Adipose tissue (tissue), 3 donors: ENCODE data around the gene NCBP3. TPM values are rescaled to one million over a fixed set of nuclear protein-coding genes. Genes with fewer than 3 reads are reported as not detected.

Experiments used
- H3K27ac ChIP-seq: one replicate; pipeline ENCODE4 v1.5.1; 2013; ENCODE audit warnings: low read depth, low read length
- WGBS, 3 donors: extraction: QIAGEN DNeasy Blood & Tissue Kit; methylation state at CpG; one replicate each; pipeline ENCODE4 v1.1.7; 2013; 5-methylcytosine and 5-hydroxymethylcytosine counted together
- polyA plus RNA-seq, 3 donors: library from polyadenylated mRNA; stranded (reverse); fragments of 200-250 nt; gene quantifications; one replicate each; pipeline ENCODE4 v1.2.3, GENCODE V29; 2013
- donor health status: healthy with polysubstance abuse.
- donor health status: Bipolar disorder and iron deficiency.
- donor health status: healthy.

The NCBP3 gene
- polyA plus RNA-seq, 3 donors = 13.0 to 18.2 (median 15.1) TPM

- WGBS, 3 donors = 51 to 56% (median 55%) methylated on average over 6 of the region's 6 CpGs
- H3K27ac ChIP-seq = no peak overlapping the region
Measured at GRCh38 chr17:3827124-3827773, 18.8 kb downstream of the NCBP3 start.

- 86 to 96% (median 89%) methylated on average over 4 of the region's 4 CpGs for WGBS, 3 donors
Measured at GRCh38 chr17:3826191-3826590, 19.9 kb downstream of the NCBP3 start.

GRCh38 chr17:3821101-3821500 is 24.9 kb downstream of the NCBP3 start:
- no peak overlapping the region for H3K27ac ChIP-seq
- 78 to 97% (median 95%) methylated on average over 9 of the region's 9 CpGs for WGBS, 3 donors

More at GRCh38 chr17:3826191-3826590, 19.9 kb downstream of the NCBP3 start:
- no peak overlapping the region for H3K27ac ChIP-seq

GRCh38 chr17:3818786-3819185 is 27.3 kb downstream of the NCBP3 start:
- no peak overlapping the region for H3K27ac ChIP-seq
- 78 to 87% (median 79%) methylated on average over 6 of the region's 6 CpGs for WGBS, 3 donors

- H3K27ac ChIP-seq = no peak overlapping the region
- WGBS, 3 donors = 91 to 97% (median 92%) methylated on average over 12 of the region's 12 CpGs
Measured at GRCh38 chr17:3817851-3818605, 28.0 kb downstream of the NCBP3 start.

GRCh38 chr17:3815925-3816324 is 30.1 kb downstream of the NCBP3 start:
- no peak overlapping the region for H3K27ac ChIP-seq
- WGBS, 3 donors = 88 to 94% (median 92%) methylated on average over 7 of the region's 7 CpGs

GRCh38 chr17:3815122-3815521 is 30.9 kb downstream of the NCBP3 start:
- 75 to 89% (median 78%) methylated on average over 6 of the region's 6 CpGs for WGBS, 3 donors

GRCh38 chr17:3814361-3814760 is 31.7 kb downstream of the NCBP3 start:
- no peak overlapping the region for H3K27ac ChIP-seq
- 93 to 95% (median 93%) methylated on average over 13 of the region's 13 CpGs for WGBS, 3 donors

More at GRCh38 chr17:3815122-3815521, 30.9 kb downstream of the NCBP3 start:
- no peak overlapping the region for H3K27ac ChIP-seq

- no peak overlapping the region for H3K27ac ChIP-seq
- WGBS, 3 donors = 94% methylated on average over 15 of the region's 15 CpGs
Measured at GRCh38 chr17:3813171-3813570, 32.9 kb downstream of the NCBP3 start.

- WGBS, 3 donors = 88 to 92% (median 89%) methylated on average over 12 of the region's 12 CpGs
- no peak overlapping the region for H3K27ac ChIP-seq
Measured at GRCh38 chr17:3812771-3813170, 33.3 kb downstream of the NCBP3 start.

- WGBS, 3 donors = 84 to 90% (median 89%) methylated on average over 10 of the region's 10 CpGs
- H3K27ac ChIP-seq = no peak overlapping the region
Measured at GRCh38 chr17:3812284-3812683, 33.8 kb downstream of the NCBP3 start.

- 91 to 93% (median 93%) methylated on average over 4 of the region's 4 CpGs for WGBS, 3 donors
- no peak overlapping the region for H3K27ac ChIP-seq
Measured at GRCh38 chr17:3810019-3810418, 36.0 kb downstream of the NCBP3 start.

- 85 to 97% (median 94%) methylated on average over 4 of the region's 4 CpGs for WGBS, 3 donors
- no peak overlapping the region for H3K27ac ChIP-seq
Measured at GRCh38 chr17:3809135-3809534, 36.9 kb downstream of the NCBP3 start.

GRCh38 chr17:3808701-3809100 is 37.3 kb downstream of the NCBP3 start:
- WGBS, 3 donors = 88 to 91% (median 89%) methylated on average over 7 of the region's 7 CpGs

GRCh38 chr17:3805581-3805980 is 40.5 kb downstream of the NCBP3 start:
- no peak overlapping the region for H3K27ac ChIP-seq
- WGBS, 3 donors = 87 to 96% (median 95%) methylated on average over 5 of the region's 5 CpGs

More at GRCh38 chr17:3808701-3809100, 37.3 kb downstream of the NCBP3 start:
- H3K27ac ChIP-seq = no peak overlapping the region

- H3K27ac ChIP-seq = no peak overlapping the region
- 40 to 88% (median 80%) methylated on average over 6 of the region's 6 CpGs for WGBS, 3 donors
Measured at GRCh38 chr17:3804503-3804931, 41.5 kb downstream of the NCBP3 start.

GRCh38 chr17:3803308-3803640 is 42.8 kb downstream of the NCBP3 start:
- no peak overlapping the region for H3K27ac ChIP-seq
- 51 to 65% (median 52%) methylated on average over 5 of the region's 5 CpGs for WGBS, 3 donors

- no peak overlapping the region for H3K27ac ChIP-seq
- WGBS, 3 donors = 37 to 59% (median 42%) methylated on average over 19 of the region's 19 CpGs
Measured at GRCh38 chr17:3802461-3803307, 43.4 kb downstream of the NCBP3 start.

- WGBS, 3 donors = 88 to 92% (median 91%) methylated on average over 10 of the region's 10 CpGs
Measured at GRCh38 chr17:3801792-3802191, 44.3 kb downstream of the NCBP3 start.

More at GRCh38 chr17:3801792-3802191, 44.3 kb downstream of the NCBP3 start:
- H3K27ac ChIP-seq = no peak overlapping the region
